K562 (cell line): ENCODE measurements around the gene IFT27. TPM values are rescaled to one million over a fixed set of nuclear protein-coding genes. Genes with fewer than 3 reads are reported as not detected.

Source experiments
- ATAC-seq: fragments of 200-7000 bp; cut with Tn5 transposase; 3 replicates; pipeline ENCODE4 v1.9.1; 2020; ENCODE audit warnings: moderate library complexity
- BruUV-seq: library from RNA; stranded (reverse); fragments of 400-500 nt; replicated peaks from 2 replicates; lab custom pipeline; 2021; lab: Mats Ljungman, UMichigan
- CTCF ChIA-PET: fragments of 300-600 bp; formaldehyde crosslinking; extraction: SDS; loops from one replicate; lab custom pipeline; 2021; ENCODE audit warnings: low intra/inter-chr PET ratio; lab: Yijun Ruan, JAX
- POLR2A ChIA-PET: fragments of 300-600, 350-650 bp; sonication (Branson Sonifier 250); formaldehyde crosslinking; extraction: SDS; loops from one replicate; lab custom pipeline; 2021; ENCODE audit warnings: antibody characterized with exemption, inconsistent platforms; lab: Yijun Ruan, JAX
- DNase-seq, 4 experiments: peaks; one replicate each; pipeline versions ENCODE4 v3.0.0 to v3.0.0-alpha.2; 2011 to 2018; ENCODE audit warnings: low spot score in 3 of 4, mixed read lengths in 3 of 4; ENCODE audit errors: extremely low read depth in 1 of 4
- FAIRE-seq: peaks from 2 replicates; lab custom pipeline; 2011; peaks lifted over from hg19 to GRCh38; lab: Jason Lieb, UNC
- H2AFZ ChIP-seq: 2 replicates; pipeline ENCODE4 v1.6.0; 2011; ENCODE audit warnings: low read depth, low read length, control low read depth, inconsistent platforms
- H3K27ac ChIP-seq: fragments of 200-600 bp; 3 replicates; pipeline ENCODE4 v1.8.0; 2011; ENCODE audit warnings: low read depth, mild to moderate bottlenecking, control low read depth, inconsistent platforms, low read length, moderate library complexity, mixed read lengths; ENCODE audit errors: extremely low read depth
- H3K27me3 ChIP-seq, 2 experiments: fragments of 300-600 bp in 1 of 2; 2 replicates in 1 of 2; 3 replicates in 1 of 2; pipeline versions ENCODE4 v1.6.0 to v1.8.0; 2011; ENCODE audit warnings: inconsistent platforms in 2 of 2, low read length in 2 of 2, mild to moderate bottlenecking in 1 of 2, mixed read lengths in 1 of 2, moderate library complexity in 1 of 2; ENCODE audit not compliant: control insufficient read depth in 2 of 2, insufficient read depth in 2 of 2
- H3K36me3 ChIP-seq: fragments of 300-600 bp; 3 replicates; pipeline ENCODE4 v1.8.0; 2011; ENCODE audit warnings: mild to moderate bottlenecking, low read length, inconsistent platforms; ENCODE audit not compliant: control insufficient read depth, insufficient read depth
- H3K4me1 ChIP-seq, 2 experiments: fragments of 200-600 bp in 1 of 2; replicated peaks in 1 of 2; 2 replicates in 1 of 2; 3 replicates in 1 of 2; pipeline versions ENCODE4 v1.5.1 to v1.8.0; 2011; ENCODE audit warnings: inconsistent platforms in 2 of 2, low read length in 2 of 2, mild to moderate bottlenecking in 1 of 2, mixed read lengths in 1 of 2, moderate library complexity in 1 of 2; ENCODE audit not compliant: control insufficient read depth in 2 of 2, insufficient read depth in 2 of 2
- H3K4me2 ChIP-seq: 2 replicates; pipeline ENCODE4 v1.6.1; 2011; ENCODE audit warnings: low read length, control low read depth, inconsistent platforms, mixed read lengths; ENCODE audit not compliant: insufficient read depth
- H3K4me3 ChIP-seq: fragments of 200-600 bp; sonication (generic), shearing (Covaris generic); 2 replicates; pipeline ENCODE4 v1.5.1; 2016; ENCODE audit warnings: control low read depth, inconsistent platforms
- H3K79me2 ChIP-seq: fragments of 200-600 bp; 3 replicates; pipeline ENCODE4 v1.8.0; 2011; ENCODE audit warnings: low read length, inconsistent platforms; ENCODE audit not compliant: control insufficient read depth, insufficient read depth
- H3K9ac ChIP-seq, 2 experiments: 2 replicates each; pipeline versions ENCODE4 v1.6.0 to v1.6.1; 2011; ENCODE audit warnings: low read depth in 2 of 2, low read length in 2 of 2, control low read depth in 1 of 2, inconsistent platforms in 1 of 2, mild to moderate bottlenecking in 1 of 2, mixed read lengths in 1 of 2; ENCODE audit not compliant: insufficient read depth in 1 of 2
- H3K9me1 ChIP-seq: one replicate; pipeline ENCODE4 v1.6.0; 2011; ENCODE audit warnings: inconsistent platforms, mild to moderate bottlenecking, low read length, moderate library complexity; ENCODE audit not compliant: control insufficient read depth, insufficient read depth
- H3K9me3 ChIP-seq: replicated peaks from 2 replicates; pipeline ENCODE4 v1.5.1; 2011; ENCODE audit warnings: low read depth, low read length, inconsistent platforms; ENCODE audit not compliant: control insufficient read depth, insufficient read depth
- H4K20me1 ChIP-seq: replicated peaks from 2 replicates; pipeline ENCODE4 v1.6.1; 2011; ENCODE audit warnings: low read length, inconsistent platforms, mixed read lengths; ENCODE audit not compliant: control insufficient read depth, insufficient read depth
- BHLHE40 ChIP-seq: IDR thresholded peaks from 2 replicates; pipeline ENCODE4 v1.6.1; 2011; ENCODE audit warnings: low read length, improper control_type of control experiment
- GTF2F1 ChIP-seq: IDR thresholded peaks from 2 replicates; pipeline ENCODE4 v1.6.1; 2011; ENCODE audit warnings: low read depth, low read length, improper control_type of control experiment
- IRF1 ChIP-seq: sonication (generic); formaldehyde crosslinking; IDR thresholded peaks from 2 replicates; pipeline ENCODE4 v1.8.0; 2022; ENCODE audit warnings: missing genetic modification reagents, mild to moderate bottlenecking, borderline replicate concordance
- MNT ChIP-seq, 2 experiments: fragments of 450-650 bp; conservative IDR thresholded peaks; 2 replicates each; pipeline ENCODE4 v1.6.1; 2017; ENCODE audit warnings: mild to moderate bottlenecking in 2 of 2, moderate library complexity in 2 of 2
- PCBP2 ChIP-seq: fragments of 200-400 bp; formaldehyde crosslinking; IDR thresholded peaks from 2 replicates; pipeline ENCODE4 v1.6.1; 2018; ENCODE audit warnings: low read length, low read depth, mild to moderate bottlenecking, moderate library complexity; ENCODE audit not compliant: poor library complexity, severe bottlenecking
- PHF8 ChIP-seq: fragments of 200-600 bp; sonication (generic); IDR thresholded peaks from 2 replicates; pipeline ENCODE4 v1.6.1; 2012; ENCODE audit warnings: mixed run types, mild to moderate bottlenecking, inconsistent platforms, low read length, moderate library complexity, borderline replicate concordance
- POLR2H ChIP-seq: IDR thresholded peaks from 2 replicates; pipeline ENCODE4 v1.6.1; 2016; ENCODE audit warnings: missing genetic modification characterization, low read depth, mild to moderate bottlenecking, control low read depth, missing compliant biosample characterization, moderate library complexity
- SP2 ChIP-seq: IDR thresholded peaks from 2 replicates; pipeline ENCODE4 v1.6.1; 2011; ENCODE audit warnings: mild to moderate bottlenecking, low read depth, low read length, moderate library complexity; ENCODE audit not compliant: poor library complexity, severe bottlenecking; ENCODE audit errors: extremely low read depth
- STAT5A ChIP-seq: IDR thresholded peaks from 2 replicates; pipeline ENCODE4 v1.6.1; 2012; ENCODE audit warnings: low read length, inconsistent platforms, borderline replicate concordance
- ZNF347 ChIP-seq: fragments of 450-650 bp; formaldehyde crosslinking; IDR thresholded peaks from 2 replicates; pipeline ENCODE4 v1.4.0; 2020; ENCODE audit warnings: low read depth, mild to moderate bottlenecking, moderate library complexity
- ZNF408 ChIP-seq: fragments of 250-450 bp; sonication (Bioruptor Pico); IDR thresholded peaks from 2 replicates; pipeline ENCODE4 v1.4.0; 2020; ENCODE audit warnings: low read depth, mild to moderate bottlenecking, moderate library complexity
- ZNF444 ChIP-seq: fragments of 250-450 bp; sonication (Bioruptor Pico); IDR thresholded peaks from 2 replicates; pipeline ENCODE4 v1.4.0; 2020; ENCODE audit warnings: mild to moderate bottlenecking, moderate library complexity
- ZNF77 ChIP-seq: fragments of 250-450 bp; sonication (Bioruptor Pico); IDR thresholded peaks from 2 replicates; pipeline ENCODE4 v1.5.0; 2020
- WGBS: fragments of 100-300 bp; shearing (Covaris generic); methylation state at CpG from one replicate; pipeline ENCODE4 v1.1.6; 2016; ENCODE audit warnings: low coverage, mixed read lengths; ENCODE audit not compliant: insufficient coverage; ENCODE audit errors: missing lambda C conversion rate; 5-methylcytosine and 5-hydroxymethylcytosine counted together
- in situ Hi-C: fragments of 300-500 bp; cut with MboI; formaldehyde crosslinking; loops from 4 replicates; pipeline ENCODE4 v1.15.0; 2018; ENCODE audit warnings: inconsistent platforms, mixed read lengths
- intact Hi-C: fragments of 100-400 bp; cut with micrococcal nuclease; formaldehyde crosslinking; loops from 2 replicates; pipeline ENCODE4 v1.14.2; 2022
- polyA plus RNA-seq, 8 experiments: library from polyadenylated mRNA; depleted of rRNA in 4 of 8; stranded (reverse) in 5 of 8; unstranded in 3 of 8; fragments of >200 nt; fragmentation: Nextera tagmentation in 2 of 8; fragmentation: Illumina TruSeq in 1 of 8; extraction: Ambion mirVana in 2 of 8; extraction: Trizol in 1 of 8; gene quantifications; 2 replicates each; pipeline versions ENCODE4 v1.2.1 to v1.2.3, GENCODE V29; 2011 to 2014; ENCODE audit warnings: inconsistent platforms in 1 of 8, missing spikeins in 1 of 8
- total RNA-seq, 7 experiments: library from RNA; depleted of rRNA in 6 of 7; stranded (reverse); fragments of >200 nt in 6 of 7; fragmentation: Illumina TruSeq in 2 of 7; extraction: Trizol in 2 of 7; gene quantifications; 2 replicates each; pipeline versions ENCODE4 v1.2.1 to v1.2.3, GENCODE V29; 2011 to 2021; ENCODE audit warnings: low replicate concordance in 1 of 7

The IFT27 gene
- total and polyA plus RNA-seq, 9 of the 15 experiments (the other 6 are each of a cell fraction or from before 2014, with no cell fraction given): 0.01 to 1.4 (median 0.14) TPM; not detected in 1

- TF ChIP-seq IRF1 (CRISPR knock-in tag) (no peak), GTF2F1 (no peak), PHF8 (no peak), SP2 (no peak), POLR2H (tag) (no peak)
These were observed 5.2 kb downstream of the IFT27 start (continued) for GRCh38 chr22:36770513-36771231.

- POLR2A ChIA-PET: interaction anchor here (1.1 kb wide), 1 partner anchor 12 kb away, joined by 3 read pairs; no protein-coding TSS in a partner anchor
- TF ChIP-seq MNT (conservative IDR thresholded peaks at IDR 0.05) (no peak), PCBP2 (no peak), ZNF408 (CRISPR knock-in tag) (no peak), BHLHE40 (no peak), ZNF444 (CRISPR knock-in tag) (no peak), ZNF77 (CRISPR knock-in tag) (no peak), ZNF347 (CRISPR knock-in tag) (no peak), STAT5A (no peak)
These were observed 6.1 kb downstream of the IFT27 start for GRCh38 chr22:36769541-36770512.

More at GRCh38 chr22:36769541-36770512, 6.1 kb downstream of the IFT27 start:
- no TSS peak for BruUV-seq
- no peaks in the 10 kb centered on the region for H3K9me1 ChIP-seq
- in situ Hi-C loops: no loop called here
- no peak overlapping the region for H2AFZ ChIP-seq
- H3K27me3 ChIP-seq: peaks cover 0 to 69% of the 10 kb centered on the region in 2 experiments; a peak in 3 of 5 replicates
- intact Hi-C loops: loop anchor here (5.0 kb wide), 1 partner anchor 223 kb away; no protein-coding TSS in a partner anchor
- H3K79me2 ChIP-seq: no peaks in the 10 kb centered on the region
- WGBS: 2% methylated on average over 20 of the region's 23 CpGs
- H3K27ac ChIP-seq: no peak overlapping the region
- no peaks in the 10 kb centered on the region for H4K20me1 ChIP-seq
- no peaks in the 10 kb centered on the region for H3K4me1 ChIP-seq
- DNase-seq: no peak
- H3K9me3 ChIP-seq: no peaks in the 10 kb centered on the region
- no peak overlapping the region for H3K4me2 ChIP-seq
- ATAC-seq: no peak
- CTCF ChIA-PET: no interaction called here
- no peak overlapping the region for H3K4me3 ChIP-seq
- no peak overlapping the region for H3K9ac ChIP-seq
- no peaks in the 10 kb centered on the region for H3K36me3 ChIP-seq
- no peak for FAIRE-seq
